ENCODE measurements around the gene GATA3.

DNA sequence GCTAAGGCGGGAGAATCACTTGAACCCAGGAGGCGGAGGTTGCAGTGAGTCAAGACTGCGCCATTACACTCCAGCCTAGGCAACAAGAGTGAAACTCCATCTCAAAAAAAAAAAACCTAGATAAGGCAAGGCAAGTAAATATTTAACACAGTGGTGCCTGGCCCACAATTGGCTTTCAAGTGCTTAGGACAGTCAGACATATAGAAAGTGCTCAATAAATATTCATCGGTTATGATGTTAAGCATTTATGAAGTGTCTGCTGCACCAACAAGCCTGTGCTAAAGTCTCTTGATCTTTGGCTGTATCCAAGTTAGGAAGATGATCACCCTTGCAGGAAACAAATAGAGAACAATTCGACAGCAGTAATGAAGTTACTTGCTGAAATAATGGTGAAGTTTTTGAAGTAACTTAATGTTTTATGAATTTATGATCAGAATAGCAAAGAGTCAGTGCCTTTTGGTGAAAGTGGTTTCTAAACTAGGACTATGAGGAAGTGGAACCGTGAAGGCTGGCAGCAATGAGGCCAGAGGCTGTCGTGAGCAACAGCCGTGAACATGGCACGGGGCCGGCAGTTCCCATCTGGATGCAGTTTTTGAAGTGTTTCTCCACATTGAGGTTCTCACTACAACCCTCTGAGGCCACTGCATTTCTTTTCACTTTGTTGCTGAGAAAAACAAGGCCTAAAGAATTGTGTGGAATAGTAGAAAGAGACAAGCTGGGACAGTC lies 48.1 kb upstream of the GATA3 start:
- no peak for TF ChIP-seq EZH2 (optimal IDR thresholded peaks at IDR 0.05; ENCODE audit: low read depth, low read length)
- TF ChIP-seq, protein P1, sequence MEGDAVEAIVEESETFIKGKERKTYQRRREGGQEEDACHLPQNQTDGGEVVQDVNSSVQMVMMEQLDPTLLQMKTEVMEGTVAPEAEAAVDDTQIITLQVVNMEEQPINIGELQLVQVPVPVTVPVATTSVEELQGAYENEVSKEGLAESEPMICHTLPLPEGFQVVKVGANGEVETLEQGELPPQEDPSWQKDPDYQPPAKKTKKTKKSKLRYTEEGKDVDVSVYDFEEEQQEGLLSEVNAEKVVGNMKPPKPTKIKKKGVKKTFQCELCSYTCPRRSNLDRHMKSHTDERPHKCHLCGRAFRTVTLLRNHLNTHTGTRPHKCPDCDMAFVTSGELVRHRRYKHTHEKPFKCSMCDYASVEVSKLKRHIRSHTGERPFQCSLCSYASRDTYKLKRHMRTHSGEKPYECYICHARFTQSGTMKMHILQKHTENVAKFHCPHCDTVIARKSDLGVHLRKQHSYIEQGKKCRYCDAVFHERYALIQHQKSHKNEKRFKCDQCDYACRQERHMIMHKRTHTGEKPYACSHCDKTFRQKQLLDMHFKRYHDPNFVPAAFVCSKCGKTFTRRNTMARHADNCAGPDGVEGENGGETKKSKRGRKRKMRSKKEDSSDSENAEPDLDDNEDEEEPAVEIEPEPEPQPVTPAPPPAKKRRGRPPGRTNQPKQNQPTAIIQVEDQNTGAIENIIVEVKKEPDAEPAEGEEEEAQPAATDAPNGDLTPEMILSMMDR (IDR thresholded peaks at IDR 0.05; ENCODE audit: low read length): no peak
- TF ChIP-seq EZH2phosphoT487 (IDR thresholded peaks at IDR 0.05; ENCODE audit: low read length): no peak

Measured in MM.1S (cell line).